Right lobe of liver (tissue), 4 donors: Measurements from ENCODE around the gene RRM2.

Source experiments
- POLR2A ChIP-seq: fragments of 450-650 bp; IDR thresholded peaks from one replicate; pipeline ENCODE4 v1.6.1; 2017; ENCODE audit warnings: antibody characterized with exemption, mild to moderate bottlenecking
- TF ChIP-seq, protein P1 (sequence below), 4 donors: fragments of 200-600 bp in 3 of 4; fragments of 450-650 bp in 1 of 4; IDR thresholded peaks; one replicate each; pipeline versions ENCODE4 v1.5.1 to v1.8.0; 2016 to 2022; ENCODE audit warnings: antibody characterized with exemption in 4 of 4, mild to moderate bottlenecking in 2 of 4
- donor health status: DM: no; HTN: no; CAD: no.
- donor health status: DM: no; HTN: no; CAD: no.
- donor health status: DM: no; HTN: yes; CAD: no.

DNA sequence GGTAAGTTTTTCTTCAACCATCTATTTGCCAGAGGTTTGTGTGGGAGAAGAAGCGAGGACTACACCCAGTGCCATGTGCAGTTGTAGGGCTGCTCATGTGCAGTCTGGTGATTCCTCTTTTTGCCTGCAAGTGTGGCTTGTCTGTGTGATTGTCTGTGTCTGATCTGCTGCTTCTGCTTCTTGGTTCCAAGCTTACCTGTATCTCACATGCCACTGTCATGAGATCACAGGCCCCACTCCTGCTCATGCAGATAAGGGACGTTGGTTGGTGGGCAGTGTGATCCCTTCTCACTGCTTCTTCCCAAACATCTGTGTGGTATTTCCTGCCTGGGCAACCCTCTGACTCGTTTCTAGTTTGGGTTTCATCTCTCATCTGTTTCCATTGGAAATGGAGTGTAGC is 27.1 kb downstream of the RRM2 start:
- TF ChIP-seq, protein P1, sequence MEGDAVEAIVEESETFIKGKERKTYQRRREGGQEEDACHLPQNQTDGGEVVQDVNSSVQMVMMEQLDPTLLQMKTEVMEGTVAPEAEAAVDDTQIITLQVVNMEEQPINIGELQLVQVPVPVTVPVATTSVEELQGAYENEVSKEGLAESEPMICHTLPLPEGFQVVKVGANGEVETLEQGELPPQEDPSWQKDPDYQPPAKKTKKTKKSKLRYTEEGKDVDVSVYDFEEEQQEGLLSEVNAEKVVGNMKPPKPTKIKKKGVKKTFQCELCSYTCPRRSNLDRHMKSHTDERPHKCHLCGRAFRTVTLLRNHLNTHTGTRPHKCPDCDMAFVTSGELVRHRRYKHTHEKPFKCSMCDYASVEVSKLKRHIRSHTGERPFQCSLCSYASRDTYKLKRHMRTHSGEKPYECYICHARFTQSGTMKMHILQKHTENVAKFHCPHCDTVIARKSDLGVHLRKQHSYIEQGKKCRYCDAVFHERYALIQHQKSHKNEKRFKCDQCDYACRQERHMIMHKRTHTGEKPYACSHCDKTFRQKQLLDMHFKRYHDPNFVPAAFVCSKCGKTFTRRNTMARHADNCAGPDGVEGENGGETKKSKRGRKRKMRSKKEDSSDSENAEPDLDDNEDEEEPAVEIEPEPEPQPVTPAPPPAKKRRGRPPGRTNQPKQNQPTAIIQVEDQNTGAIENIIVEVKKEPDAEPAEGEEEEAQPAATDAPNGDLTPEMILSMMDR (IDR thresholded peaks at IDR 0.05) = no peak
- no peak for TF ChIP-seq POLR2A
